ENCODE results near the gene FANCM. TPM values are rescaled to one million over a fixed set of nuclear protein-coding genes. Genes with fewer than 3 reads are reported as not detected.

FANCM gene
- 4.8 and 7.3 TPM in 2 replicates for total RNA-seq

GRCh38 chr14:45135659-45136395 is at the start of gene FANCM:
FANCM (plus strand) TSS chr14:45135930; CDS start chr14:45136032, 102 bp downstream.

GRCh38 chr14:45134051-45134958 is 1.4 kb upstream of the FANCM start, which contains the start of gene FKBP3:
FKBP3 (minus strand) TSS chr14:45134481; CDS start chr14:45134456, 25 bp downstream.

Other genes with a start within 250 kb of the FANCM start
- gene KLHL28, start 174.0 kb upstream of the FANCM start, total RNA-seq = 9.0 and 9.4 TPM in 2 replicates
- gene TOGARAM1, start 173.7 kb upstream of the FANCM start, total RNA-seq = 14.9 and 15.0 TPM in 2 replicates
- 22.1 and 22.4 TPM in 2 replicates for gene PRPF39, start 51.8 kb upstream of the FANCM start, total RNA-seq
- gene FKBP3, start 1.4 kb upstream of the FANCM start, total RNA-seq = 23.5 TPM in 2 replicates
- gene MIS18BP1, start 117.3 kb downstream of the FANCM start, total RNA-seq = 29.5 and 32.9 TPM in 2 replicates

All from aortic smooth muscle cell (primary cell).